Stimulated activated CD4-positive, alpha-beta T cell treated with anti-CD3 and anti-CD28 coated beads, Interleukin-1b, Interleukin-23, amount 100 ng/mL, for 48 hours (primary cell): Measurements from ENCODE around the gene CGB1.
"Not testable (repeated sequence)": the region's sequence is repeated elsewhere in the genome, so short reads cannot be mapped to it uniquely, and the experiment has no call there.

Experiments used
- DNase-seq: peaks from one replicate; pipeline ENCODE4 v3.0.0-alpha.2; 2020

CGB1 gene

GRCh38 chr19:49057636-49058234 is 21.0 kb upstream of the CGB1 start, which contains the start of gene CGB7:
Gene CGB7, minus strand, starts transcription at chr19:49057749. Its CDS starts 2,374 bp downstream, at chr19:49055375.
- DNase-seq = peak; percentile 26

GRCh38 chr19:49056902-49057596 is 20.4 kb upstream of the CGB1 start:
- DNase-seq = not testable (repeated sequence)

- no peak for DNase-seq
Observed at GRCh38 chr19:49056101-49056901, 19.6 kb upstream of the CGB1 start.

GRCh38 chr19:49050376-49051033 is 13.8 kb upstream of the CGB1 start:
- DNase-seq = not testable (repeated sequence)

GRCh38 chr19:49049834-49050233 is 13.1 kb upstream of the CGB1 start:
- DNase-seq = not testable (repeated sequence)

- not testable (repeated sequence) for DNase-seq
Observed at GRCh38 chr19:49049011-49049410, 12.3 kb upstream of the CGB1 start, which contains the start of gene CGB8. Gene CGB8, minus strand, starts transcription at chr19:49049111. Its CDS starts 372 bp downstream, at chr19:49048739.

- DNase-seq = not testable (repeated sequence)
Observed at GRCh38 chr19:49043548-49043947, 6.9 kb upstream of the CGB1 start, which contains the start of gene CGB5. Gene CGB5, plus strand, starts transcription at chr19:49043848. Its CDS starts 362 bp downstream, at chr19:49044210.

- DNase-seq = not testable (repeated sequence)
Observed at GRCh38 chr19:49042666-49043065, 6.0 kb upstream of the CGB1 start.

GRCh38 chr19:49042177-49042576 is 5.5 kb upstream of the CGB1 start:
- DNase-seq = no peak

- not testable (repeated sequence) for DNase-seq
Observed at GRCh38 chr19:49039736-49040135, 3.0 kb upstream of the CGB1 start.

GRCh38 chr19:49038557-49039276 is 2.0 kb upstream of the CGB1 start:
- not testable (repeated sequence) for DNase-seq

- DNase-seq = not testable (repeated sequence)
Observed at GRCh38 chr19:49038111-49038510, 1.4 kb upstream of the CGB1 start.

- peak; percentile 90 for DNase-seq
Observed at GRCh38 chr19:49031642-49032301, 4.9 kb downstream of the CGB1 start, which contains the start of gene CGB2. Gene CGB2, plus strand, starts transcription at chr19:49031890. Its CDS starts 206 bp downstream, at chr19:49032096.

- not testable (repeated sequence) for DNase-seq
Observed at GRCh38 chr19:49030323-49030722, 6.4 kb downstream of the CGB1 start.

- DNase-seq = not testable (repeated sequence)
Observed at GRCh38 chr19:49029749-49030148, 6.9 kb downstream of the CGB1 start.

GRCh38 chr19:49028686-49029085 is 8.0 kb downstream of the CGB1 start:
- not testable (repeated sequence) for DNase-seq

GRCh38 chr19:49025599-49025998 is 11.1 kb downstream of the CGB1 start:
- not testable (repeated sequence) for DNase-seq

GRCh38 chr19:49025088-49025487 is 11.6 kb downstream of the CGB1 start:
- DNase-seq = not testable (repeated sequence)

GRCh38 chr19:49024233-49024632 is 12.5 kb downstream of the CGB1 start, which contains the start of gene CGB3:
Gene CGB3, minus strand, starts transcription at chr19:49024333. Its CDS starts 362 bp downstream, at chr19:49023971.
- not testable (repeated sequence) for DNase-seq

- no peak for DNase-seq
Observed at GRCh38 chr19:49022116-49022515, 14.6 kb downstream of the CGB1 start.
